NB4 (cell line): Measurements from ENCODE around the gene NCOA6.

Experiments used
- CTCF ChIP-seq: IDR thresholded peaks from one replicate; pipeline ENCODE4 v1.5.1; 2012; ENCODE audit warnings: low read depth, low read length
- POLR2A ChIP-seq: IDR thresholded peaks from 2 replicates; pipeline ENCODE4 v1.6.1; 2011; ENCODE audit warnings: mild to moderate bottlenecking; ENCODE audit not compliant: insufficient read length; ENCODE audit errors: extremely low read depth

DNA sequence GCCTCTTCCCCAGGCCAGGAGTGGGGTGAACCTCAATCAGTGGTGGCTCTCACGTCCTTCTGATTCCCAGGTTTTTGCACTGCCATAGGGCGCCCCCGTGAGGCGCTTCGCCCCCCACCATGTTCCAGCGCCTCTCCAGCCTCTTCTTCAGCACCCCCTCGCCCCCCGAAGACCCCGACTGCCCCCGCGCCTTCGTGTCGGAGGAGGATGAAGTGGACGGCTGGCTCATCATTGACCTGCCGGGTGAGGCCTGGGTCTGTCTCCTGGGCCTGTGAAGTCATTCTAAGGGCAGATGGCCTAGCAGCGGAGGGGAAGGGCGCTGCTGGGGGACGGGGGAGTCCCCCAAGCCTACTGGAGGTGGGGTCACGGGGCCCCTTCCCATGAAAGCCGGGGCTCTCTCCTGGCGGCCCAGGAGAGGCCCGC is 116.8 kb downstream of the NCOA6 start:
- TF ChIP-seq CTCF, result peak; percentile 76
- TF ChIP-seq POLR2A, result no peak
